ENCODE data around the gene CYP2W1.

The CYP2W1 gene

DNA sequence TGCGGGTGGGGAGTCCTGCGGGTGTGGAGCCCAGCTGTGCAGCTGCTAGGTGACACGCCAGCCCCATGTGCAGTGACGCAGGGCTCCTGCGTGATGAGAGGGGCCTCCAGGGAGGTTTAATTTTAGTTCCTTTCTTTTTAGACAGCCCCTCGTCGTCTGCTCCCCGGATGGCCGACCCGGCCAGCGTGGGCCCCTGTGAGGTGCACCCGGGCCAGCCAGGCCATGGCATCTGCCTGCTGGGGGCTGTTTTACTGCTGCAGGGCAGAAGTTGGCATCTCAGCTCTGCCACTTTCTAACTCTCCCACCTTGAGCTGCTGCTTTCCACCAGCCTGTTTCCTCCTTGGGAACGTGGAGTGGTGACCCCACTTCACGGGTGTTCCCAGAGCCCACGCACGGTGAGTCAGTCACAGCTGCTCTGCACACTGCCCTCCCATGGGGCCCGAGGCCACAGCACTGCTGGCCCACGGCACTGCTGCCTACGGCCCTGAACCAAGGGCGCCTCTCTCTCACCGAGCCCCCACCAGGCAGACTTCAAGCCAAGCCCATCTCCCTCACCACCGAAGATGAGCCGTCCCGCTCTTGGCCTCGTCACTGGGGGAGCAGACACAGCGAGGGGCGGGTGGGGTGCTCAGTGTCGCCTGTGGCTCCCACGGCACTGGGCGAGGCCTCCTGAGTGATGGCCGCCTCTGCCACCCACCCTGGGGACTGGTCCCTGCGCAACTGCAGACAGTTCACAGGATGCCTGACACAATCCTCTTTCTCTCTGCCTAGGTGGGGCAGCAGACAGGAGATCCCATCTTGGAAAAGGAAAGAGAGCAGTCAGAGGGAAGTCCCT lies 21.3 kb downstream of the CYP2W1 start:
- Histone ChIP-seq H3K27me3 (replicated peaks; ENCODE audit: insufficient read depth, low read length) (no peaks in the 10 kb centered on the region), H3K9me3 (replicated peaks; ENCODE audit: insufficient read depth, low read length) (no peaks in the 10 kb centered on the region), H3F3A (ENCODE audit: insufficient read depth, low read length) (no peaks in the 10 kb centered on the region), H4K20me1 (ENCODE audit: insufficient read depth, low read length) (no peaks in the 10 kb centered on the region), H3K36me3 (replicated peaks; ENCODE audit: insufficient read depth, low read length) (no peaks in the 10 kb centered on the region), H3K4me1 (ENCODE audit: low read length) (no peaks in the 10 kb centered on the region), H2AFZ (ENCODE audit: low read length) (no peak overlapping the region), H3K79me2 (ENCODE audit: low read length) (no peaks in the 10 kb centered on the region), H3K4me2 (ENCODE audit: low read depth, low read length) (no peak overlapping the region), H3K9ac (ENCODE audit: low read length) (no peak overlapping the region), H3K9me2 (replicated peaks; ENCODE audit: insufficient read depth, low read length) (no peaks in the 10 kb centered on the region), H3K27ac (ENCODE audit: low read length) (no peak overlapping the region), H3K4me3 (ENCODE audit: low read length) (no peak overlapping the region)
- no peak for DNase-seq
- no peak for TF ChIP-seq EZH2 (optimal IDR thresholded peaks at IDR 0.05; ENCODE audit: low read depth, low read length)
- TF ChIP-seq, protein P1, sequence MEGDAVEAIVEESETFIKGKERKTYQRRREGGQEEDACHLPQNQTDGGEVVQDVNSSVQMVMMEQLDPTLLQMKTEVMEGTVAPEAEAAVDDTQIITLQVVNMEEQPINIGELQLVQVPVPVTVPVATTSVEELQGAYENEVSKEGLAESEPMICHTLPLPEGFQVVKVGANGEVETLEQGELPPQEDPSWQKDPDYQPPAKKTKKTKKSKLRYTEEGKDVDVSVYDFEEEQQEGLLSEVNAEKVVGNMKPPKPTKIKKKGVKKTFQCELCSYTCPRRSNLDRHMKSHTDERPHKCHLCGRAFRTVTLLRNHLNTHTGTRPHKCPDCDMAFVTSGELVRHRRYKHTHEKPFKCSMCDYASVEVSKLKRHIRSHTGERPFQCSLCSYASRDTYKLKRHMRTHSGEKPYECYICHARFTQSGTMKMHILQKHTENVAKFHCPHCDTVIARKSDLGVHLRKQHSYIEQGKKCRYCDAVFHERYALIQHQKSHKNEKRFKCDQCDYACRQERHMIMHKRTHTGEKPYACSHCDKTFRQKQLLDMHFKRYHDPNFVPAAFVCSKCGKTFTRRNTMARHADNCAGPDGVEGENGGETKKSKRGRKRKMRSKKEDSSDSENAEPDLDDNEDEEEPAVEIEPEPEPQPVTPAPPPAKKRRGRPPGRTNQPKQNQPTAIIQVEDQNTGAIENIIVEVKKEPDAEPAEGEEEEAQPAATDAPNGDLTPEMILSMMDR (IDR thresholded peaks at IDR 0.05; ENCODE audit: low read length) = no peak
- TF ChIP-seq EZH2phosphoT487 (IDR thresholded peaks at IDR 0.05; ENCODE audit: low read length) = no peak

DNA sequence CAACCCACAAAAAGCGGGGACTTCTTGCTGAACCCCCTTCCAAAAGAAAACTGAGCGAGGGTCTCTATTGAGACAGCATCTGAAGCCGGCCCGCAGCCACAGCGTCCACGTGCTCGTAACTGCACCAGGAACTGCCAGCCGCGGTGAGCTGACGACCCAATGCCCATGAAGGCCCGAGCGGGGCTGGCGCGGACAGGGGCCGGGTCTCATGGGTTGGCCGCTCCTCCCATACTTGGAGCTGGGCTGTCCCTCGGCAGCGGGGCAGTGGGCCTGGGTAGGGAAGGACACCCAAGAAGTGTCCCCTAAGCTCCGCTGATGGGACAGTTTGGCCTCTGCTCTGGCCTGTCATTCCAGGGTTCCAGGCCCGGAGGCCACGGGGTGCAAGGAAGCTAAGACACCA lies 22.3 kb downstream of the CYP2W1 start:
- Histone ChIP-seq H3F3A (ENCODE audit: insufficient read depth, low read length) (no peaks in the 10 kb centered on the region), H4K20me1 (ENCODE audit: insufficient read depth, low read length) (no peaks in the 10 kb centered on the region), H2AFZ (ENCODE audit: low read length) (no peak overlapping the region), H3K36me3 (replicated peaks; ENCODE audit: insufficient read depth, low read length) (no peaks in the 10 kb centered on the region), H3K4me1 (ENCODE audit: low read length) (no peaks in the 10 kb centered on the region), H3K9me3 (replicated peaks; ENCODE audit: insufficient read depth, low read length) (no peaks in the 10 kb centered on the region), H3K79me2 (ENCODE audit: low read length) (no peaks in the 10 kb centered on the region), H3K4me3 (ENCODE audit: low read length) (no peak overlapping the region), H3K9ac (ENCODE audit: low read length) (no peak overlapping the region), H3K27me3 (replicated peaks; ENCODE audit: insufficient read depth, low read length) (no peaks in the 10 kb centered on the region), H3K4me2 (ENCODE audit: low read depth, low read length) (no peak overlapping the region), H3K9me2 (replicated peaks; ENCODE audit: insufficient read depth, low read length) (no peaks in the 10 kb centered on the region), H3K27ac (ENCODE audit: low read length) (no peak overlapping the region)
- DNase-seq = no peak
- TF ChIP-seq, protein P1 (IDR thresholded peaks at IDR 0.05; ENCODE audit: low read length) = no peak
- TF ChIP-seq EZH2phosphoT487 (IDR thresholded peaks at IDR 0.05; ENCODE audit: low read length) = no peak
- TF ChIP-seq EZH2 (optimal IDR thresholded peaks at IDR 0.05; ENCODE audit: low read depth, low read length) = no peak

DNA sequence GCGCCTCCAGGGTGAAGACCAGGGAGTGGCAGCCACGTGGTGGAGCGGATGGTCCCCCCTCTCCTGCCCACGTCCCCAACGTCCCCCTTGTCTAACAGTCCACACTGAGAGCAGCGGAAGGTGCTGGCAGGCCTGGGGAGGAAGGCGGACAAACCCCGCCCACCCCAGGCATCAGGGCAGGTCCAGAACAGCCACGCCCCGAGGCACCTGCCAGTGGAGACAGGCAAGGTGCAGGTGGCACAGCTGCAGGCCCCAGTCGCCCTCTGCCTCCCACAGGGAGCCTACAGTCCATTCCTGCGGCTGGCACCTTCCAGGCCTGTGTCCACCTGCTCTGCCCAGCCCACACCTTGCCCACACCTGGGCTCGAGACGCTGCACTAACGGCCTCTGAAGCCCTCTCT lies 24.9 kb downstream of the CYP2W1 start:
- Histone ChIP-seq H3K4me1 (ENCODE audit: low read length) (no peaks in the 10 kb centered on the region), H3K36me3 (replicated peaks; ENCODE audit: insufficient read depth, low read length) (no peaks in the 10 kb centered on the region), H2AFZ (ENCODE audit: low read length) (no peak overlapping the region), H4K20me1 (ENCODE audit: insufficient read depth, low read length) (no peaks in the 10 kb centered on the region), H3K27ac (ENCODE audit: low read length) (no peak overlapping the region), H3K9me3 (replicated peaks; ENCODE audit: insufficient read depth, low read length) (no peaks in the 10 kb centered on the region), H3K9ac (ENCODE audit: low read length) (no peak overlapping the region), H3K27me3 (replicated peaks; ENCODE audit: insufficient read depth, low read length) (no peaks in the 10 kb centered on the region), H3K4me2 (ENCODE audit: low read depth, low read length) (no peak overlapping the region), H3F3A (ENCODE audit: insufficient read depth, low read length) (no peaks in the 10 kb centered on the region), H3K9me2 (replicated peaks; ENCODE audit: insufficient read depth, low read length) (no peaks in the 10 kb centered on the region), H3K79me2 (ENCODE audit: low read length) (no peaks in the 10 kb centered on the region; the same call in 1 of the 2 replicates), H3K4me3 (ENCODE audit: low read length) (no peak overlapping the region)
- no peak for DNase-seq
- TF ChIP-seq, protein P1 (IDR thresholded peaks at IDR 0.05; ENCODE audit: low read length) = no peak
- no peak for TF ChIP-seq EZH2 (optimal IDR thresholded peaks at IDR 0.05; ENCODE audit: low read depth, low read length)
- no peak for TF ChIP-seq EZH2phosphoT487 (IDR thresholded peaks at IDR 0.05; ENCODE audit: low read length)
